Measurements from ENCODE around the gene SLAMF1. TPM values are rescaled to one million over a fixed set of nuclear protein-coding genes. Genes with fewer than 3 reads are reported as not detected.

The SLAMF1 gene
- total and polyA plus RNA-seq, 4 donors, result 0.39 to 27.0 (median 1.5) TPM

- no peak for TF ChIP-seq CTCF (IDR thresholded peaks at IDR 0.05; ENCODE audit: control extremely low read depth, extremely low read depth)
- Histone ChIP-seq H3K27me3 (ENCODE audit: control insufficient read depth in 3 of 3, insufficient read depth in 3 of 3, low read length in 2 of 3) (no peaks in the 10 kb centered on the region), H3K27ac (ENCODE audit: low read depth in 1 of 2, low read length in 1 of 2) (no peak overlapping the region), H3K9ac (ENCODE audit: insufficient read depth in 1 of 2, low read length in 2 of 2) (no peak overlapping the region), H3K4me1 (ENCODE audit: control insufficient read depth in 5 of 5, insufficient read depth in 5 of 5, low read length in 5 of 5) (no peaks in the 10 kb centered on the region), H3K9me3 (ENCODE audit: control insufficient read depth in 4 of 4, insufficient read depth in 3 of 4, low read length in 3 of 4) (no peaks in the 10 kb centered on the region), H3K36me3 (ENCODE audit: control insufficient read depth in 4 of 4, insufficient read depth in 4 of 4, low read length in 4 of 4) (no peaks in the 10 kb centered on the region), H3K4me3 (no peak overlapping the region)
- WGBS, 2 donors, result 62 to 66% methylated on average over 1 of the region's 1 CpG
- no peak for ATAC-seq (ENCODE audit: insufficient read depth, low FRiP score)
- DNase-seq, result no peak
Observed at GRCh38 chr1:160580221-160580812, 66.5 kb downstream of the SLAMF1 start.

GRCh38 chr1:160579216-160579701 is 67.6 kb downstream of the SLAMF1 start, which contains the start of gene CD84:
CD84 (minus strand) TSS chr1:160579496; CDS start chr1:160579437, 59 bp downstream.
- Histone ChIP-seq H3K4me3 (no peak within 1 kb of the TSS), H3K36me3 (ENCODE audit: control insufficient read depth in 4 of 4, insufficient read depth in 4 of 4, low read length in 4 of 4) (no peaks in the 10 kb centered on the region), H3K4me1 (ENCODE audit: control insufficient read depth in 5 of 5, insufficient read depth in 5 of 5, low read length in 5 of 5) (no peaks in the 10 kb centered on the region), H3K27ac (ENCODE audit: low read depth in 1 of 2, low read length in 1 of 2) (peak within 1 kb of the TSS in 1 of 2 donors; percentile 58), H3K9ac (ENCODE audit: insufficient read depth in 1 of 2, low read length in 2 of 2) (no peak within 1 kb of the TSS), H3K9me3 (ENCODE audit: control insufficient read depth in 4 of 4, insufficient read depth in 3 of 4, low read length in 3 of 4) (no peaks in the 10 kb centered on the region), H3K27me3 (ENCODE audit: control insufficient read depth in 3 of 3, insufficient read depth in 3 of 3, low read length in 2 of 3) (no peaks in the 10 kb centered on the region)
- 22 to 39% methylated on average over 3 of the region's 3 CpGs for WGBS, 2 donors
- no peak for TF ChIP-seq CTCF (IDR thresholded peaks at IDR 0.05; ENCODE audit: control extremely low read depth, extremely low read depth)
- no peak for DNase-seq
- no peak for ATAC-seq (ENCODE audit: insufficient read depth, low FRiP score)

- Histone ChIP-seq H3K27ac (ENCODE audit: low read depth in 1 of 2, low read length in 1 of 2) (no peak overlapping the region), H3K4me3 (no peak overlapping the region)
- WGBS, 2 donors, result 24 to 26% methylated on average over 3 of the region's 3 CpGs
Observed at GRCh38 chr1:160578525-160579191, 68.2 kb downstream of the SLAMF1 start.

More at GRCh38 chr1:160578525-160579191, 68.2 kb downstream of the SLAMF1 start:
- Histone ChIP-seq H3K36me3 (ENCODE audit: control insufficient read depth in 4 of 4, insufficient read depth in 4 of 4, low read length in 4 of 4) (no peaks in the 10 kb centered on the region), H3K4me1 (ENCODE audit: control insufficient read depth in 5 of 5, insufficient read depth in 5 of 5, low read length in 5 of 5) (no peaks in the 10 kb centered on the region), H3K27me3 (ENCODE audit: control insufficient read depth in 3 of 3, insufficient read depth in 3 of 3, low read length in 2 of 3) (no peaks in the 10 kb centered on the region), H3K9ac (ENCODE audit: insufficient read depth in 1 of 2, low read length in 2 of 2) (no peak overlapping the region), H3K9me3 (ENCODE audit: control insufficient read depth in 4 of 4, insufficient read depth in 3 of 4, low read length in 3 of 4) (no peaks in the 10 kb centered on the region)
- no peak for DNase-seq
- no peak for TF ChIP-seq CTCF (IDR thresholded peaks at IDR 0.05; ENCODE audit: control extremely low read depth, extremely low read depth)
- ATAC-seq (ENCODE audit: insufficient read depth, low FRiP score), result no peak
